ENCODE data around the gene UGT2B11.
"Not testable (repeated sequence)": the region's sequence is repeated elsewhere in the genome, so short reads cannot be mapped to it uniquely, and the experiment has no call there.

- TF ChIP-seq, protein P1, sequence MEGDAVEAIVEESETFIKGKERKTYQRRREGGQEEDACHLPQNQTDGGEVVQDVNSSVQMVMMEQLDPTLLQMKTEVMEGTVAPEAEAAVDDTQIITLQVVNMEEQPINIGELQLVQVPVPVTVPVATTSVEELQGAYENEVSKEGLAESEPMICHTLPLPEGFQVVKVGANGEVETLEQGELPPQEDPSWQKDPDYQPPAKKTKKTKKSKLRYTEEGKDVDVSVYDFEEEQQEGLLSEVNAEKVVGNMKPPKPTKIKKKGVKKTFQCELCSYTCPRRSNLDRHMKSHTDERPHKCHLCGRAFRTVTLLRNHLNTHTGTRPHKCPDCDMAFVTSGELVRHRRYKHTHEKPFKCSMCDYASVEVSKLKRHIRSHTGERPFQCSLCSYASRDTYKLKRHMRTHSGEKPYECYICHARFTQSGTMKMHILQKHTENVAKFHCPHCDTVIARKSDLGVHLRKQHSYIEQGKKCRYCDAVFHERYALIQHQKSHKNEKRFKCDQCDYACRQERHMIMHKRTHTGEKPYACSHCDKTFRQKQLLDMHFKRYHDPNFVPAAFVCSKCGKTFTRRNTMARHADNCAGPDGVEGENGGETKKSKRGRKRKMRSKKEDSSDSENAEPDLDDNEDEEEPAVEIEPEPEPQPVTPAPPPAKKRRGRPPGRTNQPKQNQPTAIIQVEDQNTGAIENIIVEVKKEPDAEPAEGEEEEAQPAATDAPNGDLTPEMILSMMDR (IDR thresholded peaks at IDR 0.05; ENCODE audit: low read length): not testable (repeated sequence)
- TF ChIP-seq EZH2phosphoT487 (IDR thresholded peaks at IDR 0.05; ENCODE audit: low read length): not testable (repeated sequence)
Observed at GRCh38 chr4:69242562-69243240, 28.2 kb upstream of the UGT2B11 start.
